Gastroesophageal sphincter (tissue), 4 donors: ENCODE results near the gene SPRY4. TPM values are rescaled to one million over a fixed set of nuclear protein-coding genes. Genes with fewer than 3 reads are reported as not detected.
"Not testable (repeated sequence)": the region's sequence is repeated elsewhere in the genome, so short reads cannot be mapped to it uniquely, and the experiment has no call there.

ENCODE experiments used
- ATAC-seq: fragments of 150-250 bp; one replicate; pipeline ENCODE4 v1.9.1; 2016; ENCODE audit warnings: mild to moderate bottlenecking, moderate library complexity
- H3K27ac ChIP-seq, 4 donors: fragments of 200-600 bp; sonication (generic) in 3 of 4; 1 replicate in 3 of 4; 2 replicates in 1 of 4; pipeline ENCODE4 v1.5.1; 2016 to 2019
- H3K27me3 ChIP-seq: fragments of 200-600 bp; sonication (generic); one replicate; pipeline ENCODE4 v1.5.1; 2019
- H3K36me3 ChIP-seq, 2 donors: fragments of 200-600 bp; sonication (generic); one replicate each; pipeline ENCODE4 v1.5.1; 2019; ENCODE audit warnings: control low read depth in 1 of 2
- H3K4me1 ChIP-seq, 3 donors: fragments of 200-600 bp; sonication (generic); 1 replicate in 2 of 3; 2 replicates in 1 of 3; pipeline ENCODE4 v1.5.1; 2016 to 2019; ENCODE audit warnings: control low read depth in 2 of 3
- H3K4me3 ChIP-seq, 2 donors: fragments of 200-600 bp; sonication (generic); one replicate each; pipeline ENCODE4 v1.5.1; 2019; ENCODE audit warnings: mild to moderate bottlenecking in 1 of 2, moderate library complexity in 1 of 2
- H3K9me3 ChIP-seq, 3 donors: fragments of 200-600 bp; sonication (generic); one replicate each; pipeline ENCODE4 v1.5.1; 2017 to 2019; ENCODE audit warnings: control low read depth in 2 of 3
- EP300 ChIP-seq: sonication (generic); formaldehyde crosslinking; IDR thresholded peaks from one replicate; pipeline ENCODE4 v1.6.1; 2017; ENCODE audit warnings: antibody characterized with exemption, mild to moderate bottlenecking
- POLR2A ChIP-seq, 2 donors: fragments of 450-650 bp; IDR thresholded peaks; one replicate each; pipeline ENCODE4 v1.6.1; 2017; ENCODE audit warnings: antibody characterized with exemption in 2 of 2, mild to moderate bottlenecking in 2 of 2, moderate library complexity in 1 of 2
- POLR2AphosphoS5 ChIP-seq: sonication (generic); formaldehyde crosslinking; IDR thresholded peaks from one replicate; pipeline ENCODE4 v1.6.1; 2017; ENCODE audit warnings: antibody characterized with exemption
- WGBS, 2 donors: methylation state at CpG; one replicate each; pipeline ENCODE4 v1.1.5; 2018; ENCODE audit warnings: low coverage in 1 of 2; 5-methylcytosine and 5-hydroxymethylcytosine counted together
- total RNA-seq, 4 donors: library from RNA; depleted of rRNA; stranded (reverse); fragments of >200 nt; gene quantifications; one replicate each; pipeline ENCODE4 v1.1.0, GENCODE V29; 2016
- TF ChIP-seq, protein P1 (sequence below), 4 experiments: fragments of 200-600 bp in 2 of 4; fragments of 450-650 bp in 2 of 4; sonication (generic) in 1 of 4; IDR thresholded peaks; one replicate each; pipeline ENCODE4 v1.5.1; 2017 to 2019; ENCODE audit warnings: antibody characterized with exemption in 4 of 4, mild to moderate bottlenecking in 2 of 4, moderate library complexity in 2 of 4

SPRY4 gene
- total RNA-seq, 4 donors from 2014 or later: 9.2 to 18.1 (median 12.7) TPM

- 83 to 88% methylated on average over 5 to 10 of the region's 16 CpGs for WGBS, 2 donors
- TF ChIP-seq EP300: no peak
- TF ChIP-seq POLR2AphosphoS5: no peak
- TF ChIP-seq, protein P1, sequence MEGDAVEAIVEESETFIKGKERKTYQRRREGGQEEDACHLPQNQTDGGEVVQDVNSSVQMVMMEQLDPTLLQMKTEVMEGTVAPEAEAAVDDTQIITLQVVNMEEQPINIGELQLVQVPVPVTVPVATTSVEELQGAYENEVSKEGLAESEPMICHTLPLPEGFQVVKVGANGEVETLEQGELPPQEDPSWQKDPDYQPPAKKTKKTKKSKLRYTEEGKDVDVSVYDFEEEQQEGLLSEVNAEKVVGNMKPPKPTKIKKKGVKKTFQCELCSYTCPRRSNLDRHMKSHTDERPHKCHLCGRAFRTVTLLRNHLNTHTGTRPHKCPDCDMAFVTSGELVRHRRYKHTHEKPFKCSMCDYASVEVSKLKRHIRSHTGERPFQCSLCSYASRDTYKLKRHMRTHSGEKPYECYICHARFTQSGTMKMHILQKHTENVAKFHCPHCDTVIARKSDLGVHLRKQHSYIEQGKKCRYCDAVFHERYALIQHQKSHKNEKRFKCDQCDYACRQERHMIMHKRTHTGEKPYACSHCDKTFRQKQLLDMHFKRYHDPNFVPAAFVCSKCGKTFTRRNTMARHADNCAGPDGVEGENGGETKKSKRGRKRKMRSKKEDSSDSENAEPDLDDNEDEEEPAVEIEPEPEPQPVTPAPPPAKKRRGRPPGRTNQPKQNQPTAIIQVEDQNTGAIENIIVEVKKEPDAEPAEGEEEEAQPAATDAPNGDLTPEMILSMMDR (IDR thresholded peaks at IDR 0.05): no peak
- TF ChIP-seq POLR2A (IDR thresholded peaks at IDR 0.05): no peak
- peaks cover 0 to 25% (median 0%) of the 10 kb centered on the region in 3 donors for H3K9me3 ChIP-seq
- peaks cover 0 to 9% (median 0%) of the 10 kb centered on the region in 3 donors for H3K4me1 ChIP-seq
- H3K36me3 ChIP-seq: no peaks in the 10 kb centered on the region
- H3K4me3 ChIP-seq: no peak overlapping the region
- no peaks in the 10 kb centered on the region for H3K27me3 ChIP-seq
- H3K27ac ChIP-seq: no peak overlapping the region
- no peak for ATAC-seq
Measured at GRCh38 chr5:142342128-142342981, 17.5 kb upstream of the SPRY4 start.

GRCh38 chr5:142339781-142340180 lies 15.0 kb upstream of the SPRY4 start:
- WGBS, 2 donors: 93 to 96% methylated on average over 2 to 3 of the region's 3 CpGs
- Histone ChIP-seq H3K27ac (no peak overlapping the region), H3K9me3 (peaks cover 0 to 16% (median 0%) of the 10 kb centered on the region in 3 donors), H3K27me3 (no peaks in the 10 kb centered on the region), H3K4me1 (no peaks in the 10 kb centered on the region), H3K36me3 (no peaks in the 10 kb centered on the region), H3K4me3 (no peak overlapping the region)
- TF ChIP-seq, protein P1 (IDR thresholded peaks at IDR 0.05): no peak
- TF ChIP-seq EP300 (no peak), POLR2AphosphoS5 (no peak), POLR2A (IDR thresholded peaks at IDR 0.05) (no peak)
- no peak for ATAC-seq

DNA sequence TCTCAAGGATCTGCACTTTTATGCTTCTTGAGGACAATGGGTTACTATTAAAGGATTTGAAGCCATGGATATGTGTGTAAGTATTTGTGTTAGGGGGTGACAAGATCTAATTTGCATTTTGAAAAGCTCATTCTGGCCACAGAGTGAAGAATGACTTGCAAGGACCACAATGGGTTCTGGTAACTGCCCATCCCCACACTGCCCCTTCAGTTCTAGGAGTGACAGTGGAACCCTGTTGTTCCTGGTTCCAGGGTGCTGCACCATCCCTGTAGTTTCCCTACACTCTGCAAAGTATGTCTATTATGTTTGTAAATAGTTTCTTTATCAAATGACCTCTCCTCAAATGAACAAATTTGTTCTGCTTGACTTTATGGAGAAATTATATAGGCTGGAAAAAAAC lies 9.7 kb upstream of the SPRY4 start:
- no peak for ATAC-seq
- peaks cover 5% of the 10 kb centered on the region for H3K27me3 ChIP-seq
- no peaks in the 10 kb centered on the region for H3K9me3 ChIP-seq
- TF ChIP-seq, protein P1 (IDR thresholded peaks at IDR 0.05): no peak
- TF ChIP-seq EP300 (no peak), POLR2AphosphoS5 (no peak), POLR2A (IDR thresholded peaks at IDR 0.05) (no peak)
- no peak overlapping the region for H3K27ac ChIP-seq
- H3K4me1 ChIP-seq: no peaks in the 10 kb centered on the region
- H3K36me3 ChIP-seq: no peaks in the 10 kb centered on the region
- H3K4me3 ChIP-seq: no peak overlapping the region

DNA sequence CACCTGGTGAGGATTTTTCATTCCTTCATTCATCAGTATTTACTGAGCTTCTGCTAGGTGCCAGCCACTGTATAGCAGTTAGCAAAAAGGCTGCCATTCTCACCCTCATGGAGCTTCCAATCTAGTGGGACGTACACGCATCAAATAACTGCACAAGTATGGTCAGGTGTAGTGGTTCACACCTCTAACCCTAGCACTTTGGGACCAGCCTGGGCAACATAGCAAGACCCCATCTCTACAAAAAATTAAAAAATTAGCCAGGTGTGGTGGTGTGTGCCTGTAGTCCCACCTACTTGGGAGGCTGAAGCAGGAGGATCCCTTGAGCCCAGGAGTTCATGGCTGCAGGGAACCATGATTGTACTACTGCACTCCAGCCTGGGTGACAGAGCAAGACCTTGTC lies 8.9 kb upstream of the SPRY4 start:
- WGBS, 2 donors: 100% methylated on average over 2 of the region's 2 CpGs; no CpG with 5 or more reads in 1 of the 2 donors
- H3K27ac ChIP-seq, H3K27me3 ChIP-seq, H3K9me3 ChIP-seq, H3K4me3 ChIP-seq, H3K36me3 ChIP-seq, H3K4me1 ChIP-seq, ATAC-seq: not testable (repeated sequence)

- Histone ChIP-seq H3K9me3 (no peaks in the 10 kb centered on the region), H3K4me3 (no peak overlapping the region), H3K27me3 (peaks cover 18% of the 10 kb centered on the region), H3K27ac (no peak overlapping the region), H3K4me1 (peaks cover 0 to 22% (median 7%) of the 10 kb centered on the region in 3 donors), H3K36me3 (no peaks in the 10 kb centered on the region)
- ATAC-seq: no peak
- TF ChIP-seq POLR2AphosphoS5 (no peak), EP300 (no peak), POLR2A (IDR thresholded peaks at IDR 0.05) (no peak)
- TF ChIP-seq, protein P1 (IDR thresholded peaks at IDR 0.05): no peak
- WGBS, 2 donors: 46 to 100% methylated on average over 1 to 2 of the region's 2 CpGs
Measured at GRCh38 chr5:142330444-142330843, 5.6 kb upstream of the SPRY4 start.
